Retinal pigment epithelial cell (primary cell): Measurements from ENCODE around the gene RBBP8.

Source experiments
- DNase-seq: peaks from one replicate; pipeline ENCODE4 v3.0.0-alpha.2; 2010; ENCODE audit warnings: low read depth
- H3K4me3 ChIP-seq: 2 replicates; pipeline ENCODE4 v1.5.1; 2011; ENCODE audit warnings: mild to moderate bottlenecking, low read length, control low read depth, moderate library complexity
- TF ChIP-seq, protein P1 (sequence below): conservative IDR thresholded peaks from 2 replicates; pipeline ENCODE4 v1.5.1; 2011; ENCODE audit warnings: low read depth, low read length, control low read depth, inconsistent platforms

The RBBP8 gene

DNA sequence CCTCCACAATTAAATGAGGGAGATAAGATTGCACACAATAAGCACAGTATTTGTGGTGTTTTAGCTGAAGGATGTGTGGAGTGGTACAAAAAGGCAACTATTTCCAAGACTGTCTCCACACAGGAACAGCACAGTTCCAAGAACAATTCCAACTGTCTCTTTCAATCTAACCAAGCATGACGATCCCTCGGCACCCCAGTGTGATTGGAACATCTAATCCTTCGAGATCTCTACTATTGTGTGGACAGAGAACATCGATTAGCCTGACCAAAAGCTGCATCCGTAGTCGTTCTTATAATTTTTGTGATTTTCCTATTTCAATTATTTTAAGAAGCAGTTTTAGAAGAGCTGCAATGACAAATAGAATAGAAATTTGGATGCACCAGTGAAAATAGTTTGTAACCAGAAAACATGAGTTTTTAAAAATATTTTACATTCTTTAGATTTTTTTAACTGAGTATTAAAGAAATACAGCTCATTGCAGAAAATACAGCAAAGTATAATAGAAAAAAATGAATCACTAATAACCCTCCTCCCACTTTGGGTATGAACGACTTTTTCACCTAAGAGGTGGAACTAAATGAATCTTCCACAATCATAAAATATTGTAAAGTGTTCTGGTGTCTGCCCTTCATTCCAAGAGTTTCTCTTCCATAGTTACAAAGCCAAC lies 125.8 kb downstream of the RBBP8 start:
- DNase-seq = no peak
- no peak overlapping the region for H3K4me3 ChIP-seq
- TF ChIP-seq, protein P1, sequence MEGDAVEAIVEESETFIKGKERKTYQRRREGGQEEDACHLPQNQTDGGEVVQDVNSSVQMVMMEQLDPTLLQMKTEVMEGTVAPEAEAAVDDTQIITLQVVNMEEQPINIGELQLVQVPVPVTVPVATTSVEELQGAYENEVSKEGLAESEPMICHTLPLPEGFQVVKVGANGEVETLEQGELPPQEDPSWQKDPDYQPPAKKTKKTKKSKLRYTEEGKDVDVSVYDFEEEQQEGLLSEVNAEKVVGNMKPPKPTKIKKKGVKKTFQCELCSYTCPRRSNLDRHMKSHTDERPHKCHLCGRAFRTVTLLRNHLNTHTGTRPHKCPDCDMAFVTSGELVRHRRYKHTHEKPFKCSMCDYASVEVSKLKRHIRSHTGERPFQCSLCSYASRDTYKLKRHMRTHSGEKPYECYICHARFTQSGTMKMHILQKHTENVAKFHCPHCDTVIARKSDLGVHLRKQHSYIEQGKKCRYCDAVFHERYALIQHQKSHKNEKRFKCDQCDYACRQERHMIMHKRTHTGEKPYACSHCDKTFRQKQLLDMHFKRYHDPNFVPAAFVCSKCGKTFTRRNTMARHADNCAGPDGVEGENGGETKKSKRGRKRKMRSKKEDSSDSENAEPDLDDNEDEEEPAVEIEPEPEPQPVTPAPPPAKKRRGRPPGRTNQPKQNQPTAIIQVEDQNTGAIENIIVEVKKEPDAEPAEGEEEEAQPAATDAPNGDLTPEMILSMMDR = no peak

DNA sequence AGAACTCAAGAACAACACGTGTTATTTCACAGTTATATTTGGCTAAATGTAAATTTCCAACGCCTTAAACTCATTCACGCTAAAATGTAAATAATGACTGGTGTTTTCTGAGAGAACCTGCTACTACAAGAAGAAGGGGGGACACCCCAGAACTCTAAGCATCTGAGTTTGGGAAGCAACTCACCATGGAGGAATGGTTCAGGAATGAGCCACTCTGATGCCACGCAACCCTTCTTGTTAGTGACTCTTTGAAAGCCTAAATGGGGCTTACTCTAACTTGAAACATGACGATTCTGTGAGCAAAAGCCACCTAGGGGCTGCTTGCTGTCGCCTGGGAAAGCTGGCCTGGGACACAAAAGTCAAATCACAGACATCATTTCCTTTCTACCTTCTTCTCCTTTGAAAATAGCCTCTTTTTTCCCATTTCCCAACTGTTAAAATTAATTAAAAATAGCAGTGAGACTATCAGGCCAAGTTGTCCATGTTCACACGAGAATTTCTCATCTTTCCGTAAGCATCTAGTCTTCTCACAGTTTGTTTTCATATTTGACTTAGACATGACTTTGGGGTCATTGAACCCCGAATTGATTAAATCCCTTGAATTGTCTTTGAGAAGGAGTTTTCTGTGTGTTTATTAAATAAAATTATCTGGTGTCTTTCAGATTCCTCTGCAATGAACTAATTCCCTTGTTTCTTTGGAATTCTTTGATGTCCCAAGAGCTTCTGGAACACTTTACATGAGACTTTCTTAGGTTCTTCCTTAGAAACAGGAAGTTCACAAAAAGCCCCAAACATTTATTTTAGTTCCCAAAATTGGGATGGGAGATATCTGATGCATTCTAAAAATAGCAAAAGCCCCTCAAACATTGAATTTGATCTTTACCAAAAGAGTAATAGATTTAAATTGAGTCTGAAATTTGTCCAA lies 126.7 kb downstream of the RBBP8 start:
- no peak for DNase-seq
- TF ChIP-seq, protein P1 = no peak
- no peak overlapping the region for H3K4me3 ChIP-seq

GRCh38 chr18:23062011-23062410 lies 128.9 kb downstream of the RBBP8 start:
- TF ChIP-seq, protein P1 = no peak
- no peak overlapping the region for H3K4me3 ChIP-seq
- no peak for DNase-seq

- H3K4me3 ChIP-seq = no peak overlapping the region
- TF ChIP-seq, protein P1 = no peak
- DNase-seq = no peak
Observed at GRCh38 chr18:23063502-23063901, 130.4 kb downstream of the RBBP8 start.

DNA sequence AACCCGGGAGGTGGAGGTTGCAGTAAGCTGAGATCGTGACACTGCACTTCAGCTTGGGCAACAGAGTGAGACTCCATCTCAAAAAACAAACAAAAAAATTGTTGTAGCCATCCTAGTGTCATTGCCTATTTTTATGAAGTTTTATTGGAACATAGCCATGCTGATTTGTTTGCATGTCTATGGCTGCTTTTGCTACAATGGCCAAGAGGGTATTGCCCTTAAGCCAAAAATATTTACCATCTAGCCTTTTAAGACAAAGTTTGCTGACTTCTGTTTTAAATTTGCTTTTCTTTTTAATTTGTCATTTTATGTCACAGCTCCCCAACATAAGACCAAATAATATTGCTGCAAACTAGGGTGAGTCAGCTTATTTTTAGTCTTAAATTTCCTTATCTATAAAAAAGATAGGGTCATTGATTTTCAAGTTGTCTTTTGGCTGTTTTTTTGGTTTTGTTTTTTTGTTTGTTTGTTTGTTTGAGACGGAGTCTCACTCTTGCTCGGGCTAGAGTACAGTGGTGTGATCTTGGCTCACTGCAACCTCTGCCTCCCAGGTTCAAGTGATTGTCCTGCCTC lies 132.2 kb downstream of the RBBP8 start:
- TF ChIP-seq, protein P1 = no peak
- DNase-seq = no peak
- H3K4me3 ChIP-seq = no peak overlapping the region

- TF ChIP-seq, protein P1 = no peak
- no peak overlapping the region for H3K4me3 ChIP-seq
- DNase-seq = peak; percentile 20
Observed at GRCh38 chr18:23066060-23066459, 132.9 kb downstream of the RBBP8 start.
